Lower lobe of right lung (tissue), 2 donors: Measurements from ENCODE around the gene TRAF1. TPM values are rescaled to one million over a fixed set of nuclear protein-coding genes. Genes with fewer than 3 reads are reported as not detected.

ENCODE experiments used
- ATAC-seq, 2 donors: fragments of 200-7000 bp; cut with Tn5 transposase; one replicate each; pipeline ENCODE4 v1.9.1; 2020 to 2022; ENCODE audit warnings: mild to moderate bottlenecking in 2 of 2, moderate library complexity in 2 of 2
- DNase-seq: peaks from one replicate; pipeline ENCODE4 v3.0.0-alpha.2; 2020
- H3K27ac ChIP-seq: fragments of 200-600 bp; one replicate; pipeline ENCODE4 v1.8.0; 2022
- H3K27me3 ChIP-seq: fragments of 200-600 bp; one replicate; pipeline ENCODE4 v1.8.0; 2022; ENCODE audit warnings: low read depth
- H3K36me3 ChIP-seq: fragments of 200-600 bp; one replicate; pipeline ENCODE4 v1.8.0; 2022; ENCODE audit warnings: mild to moderate bottlenecking
- H3K4me1 ChIP-seq: fragments of 200-600 bp; one replicate; pipeline ENCODE4 v1.8.0; 2022
- H3K4me3 ChIP-seq: fragments of 200-600 bp; one replicate; pipeline ENCODE4 v1.8.0; 2022; ENCODE audit warnings: mild to moderate bottlenecking
- H3K9me3 ChIP-seq: fragments of 200-600 bp; one replicate; pipeline ENCODE4 v1.8.0; 2022
- intact Hi-C: fragments of 100-400 bp; cut with DNase I; formaldehyde crosslinking; loops from one replicate; pipeline ENCODE4 v1.11.0; 2022
- total RNA-seq: library from RNA; stranded (reverse); fragmentation: NEBNext Ultra II Directional; extraction: Animal tissue kit (Norgen Biotek cat#: 25700); gene quantifications from one replicate; pipeline ENCODE4 v1.2.1, GENCODE V29; 2021
- TF ChIP-seq, protein P1 (sequence below): fragments of 200-600 bp; IDR thresholded peaks from one replicate; pipeline ENCODE4 v1.8.0; 2022; ENCODE audit warnings: antibody characterized with exemption, mild to moderate bottlenecking
- donor health status: DM: no; HTN: yes; CAD: no; lungs with severe emphysema.

The TRAF1 gene
- total RNA-seq, 1 donor from 2014 or later, result 5.8 TPM

DNA sequence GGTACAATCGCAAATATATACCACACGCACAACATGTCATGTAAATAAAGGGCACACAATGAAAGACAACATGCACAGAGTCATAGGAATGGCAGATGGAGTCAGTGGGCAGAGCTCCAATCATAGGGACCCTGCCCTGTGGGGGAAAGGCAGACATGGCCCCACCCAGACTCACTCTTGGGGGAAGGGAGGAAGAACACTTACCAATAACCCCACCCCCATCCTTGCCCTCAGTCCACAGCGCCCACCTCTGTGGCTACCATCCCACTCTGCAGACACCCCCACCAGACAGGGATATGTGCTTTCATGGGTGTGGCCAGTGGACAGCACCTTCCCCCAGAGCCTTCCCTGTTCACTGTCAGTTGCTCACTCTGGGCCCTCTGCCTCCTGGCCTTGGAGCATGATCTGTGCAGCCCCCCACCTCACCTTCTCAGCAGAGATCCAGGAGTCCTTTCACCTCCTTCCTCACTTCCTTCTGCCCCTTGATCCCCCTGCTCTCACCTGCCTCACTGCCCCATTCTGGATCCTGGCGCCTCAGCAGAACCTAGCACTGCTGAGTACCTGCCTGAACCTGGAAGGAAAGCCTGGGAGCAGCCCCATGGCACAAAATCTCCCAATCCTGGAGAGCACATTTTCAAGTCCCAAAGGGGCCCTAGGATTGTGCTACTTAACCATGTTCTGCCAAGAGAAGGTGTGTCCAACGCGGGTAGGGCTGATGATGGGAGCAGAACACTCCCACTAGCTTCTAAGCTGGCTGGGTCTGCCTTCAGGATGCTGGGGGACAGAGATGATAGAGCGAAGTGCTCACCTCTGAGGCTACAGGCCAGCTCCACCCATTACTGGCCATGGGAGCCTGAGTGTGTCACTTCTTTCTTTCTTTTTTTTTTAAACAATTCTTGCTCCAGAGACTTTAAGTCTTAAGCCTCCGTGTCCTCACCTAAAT, 48.1 kb downstream of the TRAF1 start:
- intact Hi-C loops, result no loop called here
- no peak for ATAC-seq
- peaks cover 12% of the 10 kb centered on the region for H3K4me1 ChIP-seq
- peaks cover 8% of the 10 kb centered on the region for H3K36me3 ChIP-seq
- peak overlapping the region; percentile 82 for H3K4me3 ChIP-seq
- H3K27me3 ChIP-seq, result no peaks in the 10 kb centered on the region
- no peak overlapping the region for H3K27ac ChIP-seq
- H3K9me3 ChIP-seq, result no peaks in the 10 kb centered on the region
- TF ChIP-seq, protein P1, sequence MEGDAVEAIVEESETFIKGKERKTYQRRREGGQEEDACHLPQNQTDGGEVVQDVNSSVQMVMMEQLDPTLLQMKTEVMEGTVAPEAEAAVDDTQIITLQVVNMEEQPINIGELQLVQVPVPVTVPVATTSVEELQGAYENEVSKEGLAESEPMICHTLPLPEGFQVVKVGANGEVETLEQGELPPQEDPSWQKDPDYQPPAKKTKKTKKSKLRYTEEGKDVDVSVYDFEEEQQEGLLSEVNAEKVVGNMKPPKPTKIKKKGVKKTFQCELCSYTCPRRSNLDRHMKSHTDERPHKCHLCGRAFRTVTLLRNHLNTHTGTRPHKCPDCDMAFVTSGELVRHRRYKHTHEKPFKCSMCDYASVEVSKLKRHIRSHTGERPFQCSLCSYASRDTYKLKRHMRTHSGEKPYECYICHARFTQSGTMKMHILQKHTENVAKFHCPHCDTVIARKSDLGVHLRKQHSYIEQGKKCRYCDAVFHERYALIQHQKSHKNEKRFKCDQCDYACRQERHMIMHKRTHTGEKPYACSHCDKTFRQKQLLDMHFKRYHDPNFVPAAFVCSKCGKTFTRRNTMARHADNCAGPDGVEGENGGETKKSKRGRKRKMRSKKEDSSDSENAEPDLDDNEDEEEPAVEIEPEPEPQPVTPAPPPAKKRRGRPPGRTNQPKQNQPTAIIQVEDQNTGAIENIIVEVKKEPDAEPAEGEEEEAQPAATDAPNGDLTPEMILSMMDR, result no peak
- DNase-seq, result no peak

DNA sequence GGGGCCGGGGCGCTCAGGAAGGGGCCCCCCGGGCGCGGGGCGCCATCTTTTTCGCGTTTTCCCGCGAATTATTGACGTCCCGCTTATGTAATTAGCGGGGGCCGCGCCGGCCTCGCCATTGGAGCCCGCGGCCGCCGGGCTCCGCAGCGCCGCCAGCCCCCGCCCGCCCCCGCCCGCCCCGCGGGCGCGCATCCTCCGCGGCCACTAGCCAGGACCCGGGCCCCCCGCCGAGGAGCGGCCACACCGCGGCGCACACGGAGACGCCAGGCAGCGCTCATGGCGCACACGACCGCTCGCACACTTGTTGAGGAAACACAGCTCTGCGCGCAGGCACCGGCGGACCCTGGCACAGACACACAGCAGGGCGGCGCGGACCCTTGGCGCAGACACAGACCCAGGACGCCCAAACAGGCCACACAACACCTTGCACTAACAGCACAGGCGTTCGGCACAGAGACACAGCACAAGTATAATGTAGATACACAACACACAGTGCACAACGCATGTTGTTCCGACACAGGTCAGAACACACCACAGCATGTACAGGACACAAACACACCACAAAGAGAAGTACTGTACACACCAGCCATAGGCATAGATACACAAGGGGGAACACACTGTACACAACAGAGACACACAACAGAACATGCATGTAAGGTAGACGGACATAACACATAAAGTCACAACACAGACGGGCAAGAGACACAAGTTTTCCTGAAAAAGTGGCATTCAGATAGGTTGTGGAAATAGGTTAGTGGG, 49.1 kb downstream of the TRAF1 start:
- TF ChIP-seq, protein P1, result peak; percentile 11
- peak; percentile 30 to 50 for ATAC-seq
- Histone ChIP-seq H3K36me3 (peaks cover 12% of the 10 kb centered on the region), H3K9me3 (no peaks in the 10 kb centered on the region), H3K27ac (peak overlapping the region; percentile 89), H3K4me3 (peak overlapping the region; percentile 82), H3K4me1 (peaks cover 12% of the 10 kb centered on the region), H3K27me3 (no peaks in the 10 kb centered on the region)
- intact Hi-C loops, result no loop called here
- DNase-seq, result peak; percentile 75

DNA sequence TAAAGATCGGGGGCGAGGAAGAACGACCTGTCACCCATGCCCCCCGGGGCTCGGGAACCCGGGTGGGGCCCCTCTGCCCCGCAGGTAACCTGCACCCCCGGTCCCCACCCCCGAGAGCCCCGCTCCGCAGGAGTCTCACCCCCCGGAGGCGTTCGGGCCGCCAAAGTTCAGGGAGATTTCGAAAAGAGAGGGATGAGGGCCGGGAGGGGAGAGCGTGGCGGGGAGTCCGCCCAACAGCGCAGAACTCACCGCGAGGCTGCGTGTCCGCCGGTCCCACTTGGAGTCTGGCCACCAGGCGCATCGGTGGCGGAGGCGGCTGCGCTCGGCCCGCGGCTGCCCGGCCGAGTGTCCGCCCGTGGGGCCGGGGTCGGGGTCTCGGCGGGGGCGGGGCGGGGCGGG, 49.8 kb downstream of the TRAF1 start, which contains the start of gene PHF19:
Gene PHF19, minus strand, starts transcription at position 347 of the 399 bp plus-strand sequence. CDS start 2,447 bp downstream, outside the sequence.
- H3K4me1 ChIP-seq, result peaks cover 12% of the 10 kb centered on the region
- ATAC-seq, result peak; percentile 5 to 25
- TF ChIP-seq, protein P1, result no peak
- no peaks in the 10 kb centered on the region for H3K9me3 ChIP-seq
- H3K27ac ChIP-seq, result peak within 1 kb of the TSS; percentile 89
- H3K4me3 ChIP-seq, result peak within 1 kb of the TSS; percentile 82
- intact Hi-C loops, result no loop called here
- peaks cover 12% of the 10 kb centered on the region for H3K36me3 ChIP-seq
- H3K27me3 ChIP-seq, result no peaks in the 10 kb centered on the region
- peak; percentile 49 for DNase-seq

DNA sequence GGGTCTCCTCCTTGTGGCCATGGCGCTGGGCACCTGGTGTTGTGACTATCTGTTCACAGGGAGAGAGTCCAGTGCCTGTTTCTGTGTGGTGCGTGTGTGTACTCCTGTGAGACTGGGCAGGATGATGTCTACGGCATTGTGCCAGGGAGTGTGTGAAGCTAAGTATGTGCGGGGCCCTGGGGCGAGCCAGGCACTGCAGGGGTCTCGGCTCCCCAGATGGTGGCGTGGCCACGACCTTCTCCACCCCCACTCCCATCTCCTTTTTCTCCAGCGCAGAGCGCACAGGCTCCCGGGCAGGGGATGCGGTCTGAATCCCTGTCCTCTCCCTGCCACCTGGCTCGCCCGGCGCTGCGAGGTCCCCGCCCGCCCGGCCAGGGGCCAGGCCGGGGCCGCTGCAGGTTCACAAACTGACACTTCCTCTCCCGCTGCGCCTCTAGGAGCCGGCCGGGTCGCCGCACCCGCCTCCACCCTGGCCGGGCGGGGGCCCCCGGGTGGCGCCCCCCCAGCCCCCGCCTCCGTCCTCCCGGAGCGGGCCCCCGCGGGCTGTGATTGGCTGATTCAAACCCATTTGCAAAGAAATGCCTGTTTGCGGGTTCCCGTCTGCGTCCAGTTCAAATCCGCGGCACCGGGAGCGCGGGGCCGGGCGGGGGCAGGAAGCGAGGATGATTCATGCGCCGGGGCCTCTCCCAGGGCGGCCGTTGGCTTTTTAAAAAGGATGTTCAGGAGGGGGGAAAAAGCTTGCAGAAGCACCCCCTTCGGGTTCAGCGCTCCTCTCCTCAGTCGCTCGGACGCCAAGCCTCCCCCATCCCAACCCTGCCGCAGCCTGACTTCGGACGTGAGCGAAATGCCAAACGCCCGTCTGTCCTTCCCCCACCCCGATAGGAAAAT, 50.4 kb downstream of the TRAF1 start:
- Histone ChIP-seq H3K27ac (peak overlapping the region; percentile 89), H3K27me3 (no peaks in the 10 kb centered on the region), H3K36me3 (peaks cover 12% of the 10 kb centered on the region), H3K4me1 (peaks cover 12% of the 10 kb centered on the region), H3K4me3 (peak overlapping the region; percentile 82), H3K9me3 (no peaks in the 10 kb centered on the region)
- TF ChIP-seq, protein P1, result no peak
- DNase-seq (peak; percentile 86), ATAC-seq (peak; percentile 82 to 87)
- intact Hi-C loops, result no loop called here

DNA sequence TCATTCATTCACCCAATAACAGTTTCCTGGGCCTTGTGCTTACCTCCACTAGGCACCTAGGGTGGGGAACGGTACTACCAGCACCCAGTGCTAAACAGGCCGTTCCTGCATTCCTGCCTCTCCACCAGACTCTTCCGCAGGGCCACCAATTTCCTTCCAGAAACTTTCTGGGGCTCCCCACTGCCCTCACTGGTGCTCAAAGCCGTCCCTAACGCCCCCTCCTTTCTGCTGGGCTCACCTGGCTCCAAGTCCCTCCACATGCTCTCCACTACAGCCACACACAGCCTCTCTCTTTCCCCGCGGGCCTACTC, 51.0 kb downstream of the TRAF1 start:
- no peaks in the 10 kb centered on the region for H3K27me3 ChIP-seq

More for the DNA sequence above, 51.0 kb downstream of the TRAF1 start:
- peaks cover 12% of the 10 kb centered on the region for H3K4me1 ChIP-seq
- TF ChIP-seq, protein P1, result no peak
- no peak for ATAC-seq
- peaks cover 12% of the 10 kb centered on the region for H3K36me3 ChIP-seq
- DNase-seq, result no peak
- H3K4me3 ChIP-seq, result peak overlapping the region; percentile 82
- intact Hi-C loops, result no loop called here
- no peaks in the 10 kb centered on the region for H3K9me3 ChIP-seq
- H3K27ac ChIP-seq, result peak overlapping the region; percentile 89
